RKO (cell line): ENCODE data around the gene SSBP4.
A peak's percentile ranks its signal among the peaks of the same experiment; 100 is the strongest.
"Not testable (repeated sequence)": the region's sequence is repeated elsewhere in the genome, so short reads cannot be mapped to it uniquely, and the experiment has no call there.

ENCODE experiments used
- DNase-seq: peaks from one replicate; pipeline ENCODE4 v3.0.0-alpha.2; 2016; ENCODE audit warnings: low spot score

Gene SSBP4

GRCh38 chr19:18393836-18394235 is 25.4 kb upstream of the SSBP4 start:
- no peak for DNase-seq

GRCh38 chr19:18396471-18397241 is 22.5 kb upstream of the SSBP4 start:
- no peak for DNase-seq

- DNase-seq, result peak; percentile 45
These were observed 21.7 kb upstream of the SSBP4 start, which contains the start of gene LRRC25 for GRCh38 chr19:18397242-18398202. TSS of gene LRRC25 (minus strand) at chr19:18397622. CDS start at chr19:18396963, 659 bp downstream.

GRCh38 chr19:18399008-18399407 is 20.2 kb upstream of the SSBP4 start:
- peak; percentile 43 for DNase-seq

GRCh38 chr19:18401580-18402112 is 17.6 kb upstream of the SSBP4 start:
- DNase-seq, result peak; percentile 74

GRCh38 chr19:18402455-18403248 is 16.5 kb upstream of the SSBP4 start:
- not testable (repeated sequence) for DNase-seq

- not testable (repeated sequence) for DNase-seq
These were observed 13.4 kb upstream of the SSBP4 start for GRCh38 chr19:18405754-18406153.

- no peak for DNase-seq
These were observed 12.4 kb upstream of the SSBP4 start for GRCh38 chr19:18406749-18407148.

GRCh38 chr19:18408053-18408476 is 11.1 kb upstream of the SSBP4 start:
- DNase-seq, result no peak

- no peak for DNase-seq
These were observed 6.5 kb upstream of the SSBP4 start for GRCh38 chr19:18412610-18413239.

- no peak for DNase-seq
These were observed 4.6 kb upstream of the SSBP4 start for GRCh38 chr19:18414504-18415177.

- no peak for DNase-seq
These were observed 3.9 kb upstream of the SSBP4 start for GRCh38 chr19:18415178-18415867.

GRCh38 chr19:18416778-18417249 is 2.4 kb upstream of the SSBP4 start:
- peak; percentile 70 for DNase-seq

GRCh38 chr19:18417250-18418028 is 1.8 kb upstream of the SSBP4 start:
- DNase-seq, result peak; percentile 84

GRCh38 chr19:18418029-18418482 is 1.1 kb upstream of the SSBP4 start:
- no peak for DNase-seq

GRCh38 chr19:18418483-18419194 is 559 bp upstream of the SSBP4 start:
- peak; percentile 73 for DNase-seq

- peak; percentile 34 for DNase-seq
These were observed 682 bp downstream of the SSBP4 start for GRCh38 chr19:18419699-18420460.
